Kidney (tissue), 14 donors: ENCODE measurements around the gene SH2B2. TPM values are rescaled to one million over a fixed set of nuclear protein-coding genes. Genes with fewer than 3 reads are reported as not detected.

Source experiments
- DNase-seq, 5 donors: peaks; one replicate each; pipeline ENCODE4 v3.0.0-alpha.2; 2013 to 2020
- FAIRE-seq: peaks from 2 replicates; lab custom pipeline; 2012; peaks lifted over from hg19 to GRCh38; lab: Jason Lieb, UNC
- H3K27ac ChIP-seq, 2 donors: one replicate each; pipeline ENCODE4 v1.7.0; 2013; ENCODE audit warnings: low read depth in 2 of 2, low read length in 2 of 2, inconsistent platforms in 1 of 2
- H3K27me3 ChIP-seq: one replicate; pipeline ENCODE4 v1.7.1; 2013; ENCODE audit warnings: low read length, inconsistent platforms; ENCODE audit not compliant: control insufficient read depth, insufficient read depth
- H3K36me3 ChIP-seq, 3 donors: one replicate each; pipeline versions ENCODE4 v1.7.0 to v1.7.1; 2013; ENCODE audit warnings: low read length in 3 of 3, control low read depth in 1 of 3, inconsistent platforms in 1 of 3; ENCODE audit not compliant: insufficient read depth in 3 of 3, control insufficient read depth in 2 of 3
- H3K4me1 ChIP-seq, 3 donors: one replicate each; pipeline versions ENCODE4 v1.7.0 to v1.7.1; 2013; ENCODE audit warnings: low read length in 3 of 3, inconsistent platforms in 1 of 3, low read depth in 1 of 3; ENCODE audit not compliant: control insufficient read depth in 2 of 3, insufficient read depth in 2 of 3
- H3K4me3 ChIP-seq, 3 donors: one replicate each; pipeline versions ENCODE4 v1.7.0 to v1.8.1; 2013; ENCODE audit warnings: low read length in 3 of 3, control low read depth in 1 of 3, inconsistent platforms in 1 of 3
- H3K9ac ChIP-seq, 3 donors: one replicate each; pipeline versions ENCODE4 v1.7.0 to v1.7.1; 2013; ENCODE audit warnings: low read length in 3 of 3, control low read depth in 1 of 3, inconsistent platforms in 1 of 3
- H3K9me3 ChIP-seq, 3 donors: one replicate each; pipeline versions ENCODE4 v1.7.0 to v1.7.1; 2013; ENCODE audit warnings: low read length in 3 of 3, control low read depth in 1 of 3, inconsistent platforms in 1 of 3; ENCODE audit not compliant: control insufficient read depth in 2 of 3, insufficient read depth in 1 of 3
- CTCF ChIP-seq: IDR thresholded peaks from 3 replicates; pipeline ENCODE4 v1.5.1; 2012; ENCODE audit warnings: mild to moderate bottlenecking, moderate library complexity, borderline replicate concordance; ENCODE audit not compliant: insufficient read depth; ENCODE audit errors: extremely low read depth
- intact Hi-C: fragments of 100-400 bp; cut with DNase I; formaldehyde crosslinking; loops from one replicate; pipeline ENCODE4 v1.11.1; 2022
- polyA plus RNA-seq: library from polyadenylated mRNA; stranded (reverse); fragments of 350-450 nt; fragmentation: Illumina TruSeq; extraction: RNeasy Lipid Tissue Mini Kit (QIAGEN cat#74804); gene quantifications from one replicate; pipeline ENCODE4 v1.2.3, GENCODE V29; 2014; ENCODE audit warnings: low read depth, low replicate concordance; ENCODE audit not compliant: insufficient read depth
- total RNA-seq: library from RNA; stranded (reverse); fragmentation: NEBNext Ultra II Directional; extraction: Animal tissue kit (Norgen Biotek cat#: 25700); gene quantifications from one replicate; pipeline ENCODE4 v1.2.1, GENCODE V29; 2021
- donor health status: control.
- donor health status: control.
- donor health status: control.
- donor health status: control.
- donor health status: control.
- donor health status: DM: yes; HTN: yes; CAD: no.
- donor health status: Normal renal cell carcinoma (clear cell type).

SH2B2 gene
- total and polyA plus RNA-seq, 2 donors from 2014 or later: 4.5 to 11.0 TPM

DNA sequence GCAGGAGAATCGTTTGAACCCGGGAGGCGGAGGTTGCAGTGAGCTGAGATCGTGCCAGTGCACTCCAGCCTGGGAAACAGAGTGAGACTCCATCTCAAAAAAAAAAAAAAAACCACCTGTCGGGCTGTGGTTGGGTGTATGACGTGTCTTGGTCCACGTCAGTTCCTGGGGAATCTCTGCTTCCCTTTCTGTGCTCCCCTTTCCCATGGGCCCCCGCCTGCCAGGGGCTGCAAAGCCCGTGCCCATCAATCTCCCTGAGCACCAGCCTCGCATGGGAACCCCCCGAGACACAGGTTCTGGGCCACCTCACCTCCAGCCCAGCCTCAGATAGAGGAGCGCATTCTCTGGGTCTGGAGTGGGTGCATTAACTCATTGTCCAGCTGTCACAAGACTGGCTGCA is 2.3 kb upstream of the SH2B2 start:
- no peak for TF ChIP-seq CTCF
- Histone ChIP-seq H3K36me3 (no peaks in the 10 kb centered on the region), H3K27ac (no peak overlapping the region), H3K27me3 (no peaks in the 10 kb centered on the region), H3K4me1 (peaks cover 0 to 8% (median 0%) of the 10 kb centered on the region in 3 donors), H3K4me3 (no peak overlapping the region), H3K9me3 (no peaks in the 10 kb centered on the region), H3K9ac (no peak overlapping the region)
- intact Hi-C loops: no loop called here
- DNase-seq (no peak), FAIRE-seq (no peak)

DNA sequence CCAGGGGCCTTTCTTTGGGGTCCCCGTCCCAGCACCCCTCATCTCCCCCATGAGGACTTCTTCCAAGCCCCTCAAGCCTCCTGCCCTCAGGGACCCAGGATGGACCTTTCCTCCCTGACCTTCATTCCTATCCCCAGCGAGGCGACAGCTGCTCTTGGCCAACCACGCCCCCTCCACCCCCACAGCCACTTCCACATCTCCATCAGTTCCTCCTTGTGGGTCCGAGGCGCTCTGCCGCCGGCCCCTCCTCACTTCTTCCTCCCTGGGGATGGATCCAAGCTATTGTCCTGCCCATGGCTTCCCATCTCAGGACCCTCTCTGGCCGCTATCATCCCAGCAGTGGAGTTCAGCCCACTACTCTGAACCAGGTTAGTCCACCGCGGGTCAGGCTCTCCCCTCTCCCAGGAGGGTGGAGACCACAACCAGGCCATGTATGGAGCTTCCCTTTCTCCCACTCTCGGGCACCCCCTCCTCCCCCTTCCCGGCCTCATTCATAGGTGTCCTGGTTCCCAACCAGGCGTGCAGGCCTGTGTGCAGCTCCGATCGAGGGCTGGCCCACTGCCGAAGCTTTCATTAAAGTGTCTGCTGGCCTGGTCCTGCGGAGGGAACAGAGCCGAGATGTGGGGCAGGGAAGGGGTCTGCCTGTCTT is 1.7 kb upstream of the SH2B2 start:
- FAIRE-seq (no peak), DNase-seq (peak in 4 of 5 donors; percentile 42 to 76 (median 60))
- no peak for TF ChIP-seq CTCF
- Histone ChIP-seq H3K27ac (peak overlapping the region in 1 of 2 donors; percentile 96), H3K9ac (no peak overlapping the region), H3K27me3 (no peaks in the 10 kb centered on the region), H3K4me3 (peak overlapping the region in 1 of 3 donors; percentile 3), H3K4me1 (peaks cover 0 to 8% (median 0%) of the 10 kb centered on the region in 3 donors), H3K9me3 (no peaks in the 10 kb centered on the region), H3K36me3 (no peaks in the 10 kb centered on the region)
- intact Hi-C loops: no loop called here

- Histone ChIP-seq H3K9ac (peak overlapping the region in 1 of 3 donors; percentile 55), H3K4me3 (peak overlapping the region in 1 of 3 donors; percentile 64), H3K36me3 (no peaks in the 10 kb centered on the region), H3K27ac (peak overlapping the region; percentile 67 to 96), H3K9me3 (no peaks in the 10 kb centered on the region), H3K27me3 (no peaks in the 10 kb centered on the region), H3K4me1 (peaks cover 0 to 8% (median 0%) of the 10 kb centered on the region in 3 donors)
- FAIRE-seq (no peak), DNase-seq (peak in 1 of 5 donors; percentile 74)
- intact Hi-C loops: no loop called here
- no peak for TF ChIP-seq CTCF
These were observed 980 bp upstream of the SH2B2 start for GRCh38 chr7:102285540-102286236.
